Central memory CD4-positive, alpha-beta T cell (primary cell): ENCODE measurements around the gene LY6G5B.

ENCODE experiments used
- DNase-seq: peaks from one replicate; pipeline ENCODE4 v3.0.0; 2022

LY6G5B gene

DNA sequence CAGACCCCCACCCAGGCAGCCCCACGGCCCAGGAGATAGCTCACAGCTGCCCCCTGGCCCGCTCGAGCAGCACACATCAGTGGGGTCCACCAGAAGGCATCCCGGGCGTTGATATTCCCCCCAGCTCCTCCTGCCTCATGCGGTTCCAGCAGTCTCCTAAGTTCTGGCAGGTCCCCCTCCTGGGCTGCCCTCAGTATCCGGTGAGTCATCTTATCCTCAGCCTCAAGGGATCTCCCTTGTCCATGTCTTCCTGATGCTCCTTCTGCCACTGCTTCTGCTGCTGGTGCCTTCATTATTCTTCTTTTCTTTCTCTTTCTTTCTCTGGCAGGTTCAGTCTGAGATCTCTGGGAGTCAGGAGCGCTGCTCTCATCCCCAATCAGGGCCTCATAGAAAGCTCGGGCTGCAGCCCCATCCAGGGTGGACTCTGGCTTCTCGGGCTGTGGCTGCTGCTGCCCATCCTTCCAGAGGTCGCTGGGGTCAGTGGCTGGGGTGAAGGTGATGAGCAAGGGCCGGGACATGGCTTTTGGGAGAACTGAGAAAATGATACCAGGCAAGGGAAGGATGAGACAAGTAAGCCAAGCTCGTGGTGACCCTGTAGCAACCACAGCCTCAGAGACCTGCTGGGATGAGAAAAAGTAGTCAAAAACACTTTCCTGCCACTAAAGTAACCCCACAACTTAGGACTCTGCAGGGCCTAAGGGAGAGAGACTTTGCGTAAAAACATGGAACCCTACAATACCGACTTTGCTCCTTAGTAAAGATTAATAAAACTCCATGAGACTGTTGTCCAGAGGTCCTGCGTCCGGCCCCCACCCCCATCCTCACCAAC, 5.6 kb upstream of the LY6G5B start:
- no peak for DNase-seq

DNA sequence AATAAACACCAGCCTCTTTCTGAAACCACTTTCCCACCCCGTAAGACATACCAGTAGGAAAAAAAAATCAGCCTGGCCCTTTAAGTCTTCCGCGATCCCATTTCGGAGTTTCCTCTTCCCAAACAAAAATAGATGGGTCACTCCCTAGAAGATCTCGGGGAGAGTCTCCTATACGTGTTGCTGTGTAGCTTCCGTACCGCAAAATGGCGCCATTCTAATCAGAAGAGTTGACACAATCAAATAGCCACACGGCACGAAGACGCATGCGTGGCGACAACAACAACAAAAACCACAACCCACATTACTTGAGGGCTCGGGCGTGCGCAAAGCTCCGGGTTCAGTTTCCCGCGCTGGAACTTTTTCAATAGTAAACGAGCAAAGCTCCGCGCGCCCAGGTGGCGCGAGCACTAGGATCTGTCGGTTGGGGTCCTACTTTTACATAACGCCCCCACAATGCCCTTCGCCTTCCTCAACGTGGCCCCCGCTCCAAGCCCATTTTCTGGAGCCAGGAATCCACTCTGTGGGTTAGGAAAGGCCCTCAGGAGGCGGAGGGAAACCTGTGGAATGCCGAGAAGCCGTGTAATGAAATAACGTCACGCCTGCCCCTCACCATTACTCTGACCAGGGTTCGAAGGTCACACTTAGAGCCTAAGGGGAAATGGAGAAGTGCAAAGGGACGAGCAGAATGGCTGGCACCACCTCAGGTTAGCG, 4.8 kb upstream of the LY6G5B start, which contains the start of gene GPANK1:
GPANK1 (minus strand) TSS at position 208 of the 711 bp plus-strand sequence. CDS start 519 bp downstream, outside the sequence.
- DNase-seq = peak; percentile 90

DNA sequence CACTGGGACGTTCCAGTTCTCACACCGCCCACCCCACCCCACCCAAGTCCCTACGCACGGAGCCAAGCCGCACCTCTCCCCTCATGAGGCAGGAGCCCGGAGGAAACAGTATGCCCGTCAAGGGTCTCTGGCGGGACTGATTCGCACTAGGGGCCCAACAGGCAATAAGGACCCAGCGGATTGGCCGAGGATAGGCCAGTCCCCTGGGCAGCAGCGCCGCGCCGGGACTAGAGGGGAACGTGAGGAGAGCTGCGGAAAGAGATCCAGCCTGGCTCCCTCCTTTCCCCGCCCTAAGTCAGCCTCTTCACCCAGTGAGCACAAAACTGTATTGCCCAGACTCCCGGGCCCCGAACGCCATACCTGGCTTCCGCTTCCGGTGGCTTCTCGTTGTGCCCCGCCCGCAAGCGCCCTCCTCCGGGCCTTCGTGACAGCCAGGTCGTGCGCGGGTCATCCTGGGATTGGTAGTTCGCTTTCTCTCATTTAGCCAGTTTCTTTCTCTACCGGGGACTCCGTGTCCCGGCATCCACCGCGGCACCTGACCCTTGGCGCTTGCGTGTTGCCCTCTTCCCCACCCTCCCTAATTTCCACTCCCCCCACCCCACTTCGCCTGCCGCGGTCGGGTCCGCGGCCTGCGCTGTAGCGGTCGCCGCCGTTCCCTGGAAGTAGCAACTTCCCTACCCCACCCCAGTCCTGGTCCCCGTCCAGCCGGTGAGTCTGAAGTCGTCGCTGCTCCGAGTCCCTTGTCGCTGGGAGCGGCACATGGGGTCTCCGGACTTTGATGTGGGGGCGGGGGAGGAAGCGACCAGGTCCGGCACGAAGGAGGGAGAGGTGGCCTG, 4.1 kb upstream of the LY6G5B start, which contains the start of gene CSNK2B:
CSNK2B (plus strand) TSS at position 580 of the 836 bp plus-strand sequence. CDS start 752 bp downstream, outside the sequence.
- DNase-seq = peak; percentile 98

DNA sequence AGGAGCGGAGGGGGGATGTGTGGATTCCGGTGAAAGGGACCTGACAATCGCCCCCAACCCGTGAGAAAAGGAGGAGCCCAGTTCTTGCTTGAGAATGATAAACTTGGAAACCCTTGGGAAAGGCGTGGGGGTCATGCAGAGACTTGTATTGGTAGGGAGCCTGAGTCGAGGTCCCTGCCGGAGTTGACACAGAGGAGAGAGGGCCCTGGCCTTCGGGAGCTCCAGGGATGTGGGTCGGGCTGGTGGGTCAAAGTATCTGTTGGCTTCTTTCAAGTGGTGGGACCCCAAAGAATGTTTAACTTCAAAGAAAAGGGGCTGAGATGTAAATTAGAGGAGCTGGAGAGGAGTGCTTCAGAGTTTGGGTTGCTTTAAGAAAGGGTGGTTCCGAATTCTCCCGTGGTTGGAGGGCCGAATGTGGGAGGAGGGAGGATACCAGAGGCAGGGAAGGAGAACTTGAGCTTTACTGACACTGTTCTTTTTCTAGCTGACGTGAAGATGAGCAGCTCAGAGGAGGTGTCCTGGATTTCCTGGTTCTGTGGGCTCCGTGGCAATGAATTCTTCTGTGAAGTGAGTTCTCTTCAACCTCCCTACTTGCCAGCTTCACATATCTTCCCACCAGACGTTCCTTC, 3.3 kb upstream of the LY6G5B start:
- DNase-seq = no peak

DNA sequence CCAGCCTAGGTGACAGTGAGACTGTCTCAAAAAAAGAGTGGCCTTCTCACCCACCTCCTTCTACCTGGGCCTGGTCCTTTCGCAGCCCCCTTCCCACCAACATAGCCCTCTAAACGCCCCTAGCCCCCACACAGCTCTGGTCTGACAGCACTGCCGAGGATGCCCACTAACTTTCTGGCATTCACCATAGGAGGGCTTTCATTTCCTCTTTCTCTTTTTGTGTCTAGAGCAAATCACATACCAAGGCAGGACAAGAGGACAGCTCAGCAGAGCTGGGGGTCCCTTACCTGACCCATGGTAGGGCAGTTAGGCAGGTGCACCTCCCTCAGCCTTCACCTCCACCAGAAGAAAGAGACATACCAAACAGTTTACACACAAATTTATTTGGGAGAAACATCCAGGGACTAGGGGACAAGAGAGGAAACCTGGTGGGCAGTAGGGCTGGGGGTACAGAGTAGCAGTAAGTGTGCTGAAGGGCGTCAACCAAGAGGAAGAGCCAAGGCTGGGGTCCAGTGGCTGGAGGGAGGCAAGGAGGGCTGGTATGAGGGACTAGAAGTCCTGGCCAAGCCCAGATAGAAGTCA, 6.6 kb downstream of the LY6G5B start:
- DNase-seq = no peak

DNA sequence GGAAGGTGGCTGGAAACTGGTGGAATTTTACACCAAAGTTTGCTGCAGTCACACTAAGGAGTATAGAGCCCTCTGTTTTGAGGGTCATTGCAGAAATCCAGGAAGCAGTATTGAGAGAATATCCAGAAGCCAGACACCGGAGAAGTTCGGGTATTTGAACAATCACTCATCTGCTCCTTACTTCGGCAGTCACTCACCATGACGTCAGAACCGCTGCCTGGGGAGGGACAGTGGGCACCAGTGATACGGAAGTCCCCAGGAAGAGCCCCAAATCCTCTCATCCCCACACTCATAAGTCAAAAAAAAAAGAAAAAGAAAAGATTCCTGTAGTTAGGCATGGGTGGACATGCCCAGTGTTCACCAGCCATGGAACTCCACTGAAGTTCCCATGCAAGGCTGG, 7.1 kb downstream of the LY6G5B start:
- no peak for DNase-seq

DNA sequence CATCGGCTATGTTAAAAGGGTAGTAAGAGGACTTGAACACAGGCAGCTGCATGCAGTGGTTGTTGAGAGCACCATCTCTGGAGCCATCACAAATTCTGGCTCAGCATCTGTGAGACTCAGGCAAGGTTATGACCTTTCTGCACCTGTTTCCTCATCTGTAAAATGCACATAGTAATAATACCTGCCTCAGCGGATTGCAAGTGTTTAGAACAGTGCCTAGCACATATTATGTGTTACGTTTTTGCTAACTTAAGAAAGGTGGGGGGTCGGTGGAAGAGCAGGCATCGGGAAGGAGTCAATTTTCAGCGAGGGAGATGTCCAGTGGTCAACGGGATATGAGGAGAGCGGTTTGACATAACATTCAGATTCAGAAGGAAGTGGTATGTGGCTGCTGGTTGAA, 8.2 kb downstream of the LY6G5B start:
- DNase-seq = no peak

DNA sequence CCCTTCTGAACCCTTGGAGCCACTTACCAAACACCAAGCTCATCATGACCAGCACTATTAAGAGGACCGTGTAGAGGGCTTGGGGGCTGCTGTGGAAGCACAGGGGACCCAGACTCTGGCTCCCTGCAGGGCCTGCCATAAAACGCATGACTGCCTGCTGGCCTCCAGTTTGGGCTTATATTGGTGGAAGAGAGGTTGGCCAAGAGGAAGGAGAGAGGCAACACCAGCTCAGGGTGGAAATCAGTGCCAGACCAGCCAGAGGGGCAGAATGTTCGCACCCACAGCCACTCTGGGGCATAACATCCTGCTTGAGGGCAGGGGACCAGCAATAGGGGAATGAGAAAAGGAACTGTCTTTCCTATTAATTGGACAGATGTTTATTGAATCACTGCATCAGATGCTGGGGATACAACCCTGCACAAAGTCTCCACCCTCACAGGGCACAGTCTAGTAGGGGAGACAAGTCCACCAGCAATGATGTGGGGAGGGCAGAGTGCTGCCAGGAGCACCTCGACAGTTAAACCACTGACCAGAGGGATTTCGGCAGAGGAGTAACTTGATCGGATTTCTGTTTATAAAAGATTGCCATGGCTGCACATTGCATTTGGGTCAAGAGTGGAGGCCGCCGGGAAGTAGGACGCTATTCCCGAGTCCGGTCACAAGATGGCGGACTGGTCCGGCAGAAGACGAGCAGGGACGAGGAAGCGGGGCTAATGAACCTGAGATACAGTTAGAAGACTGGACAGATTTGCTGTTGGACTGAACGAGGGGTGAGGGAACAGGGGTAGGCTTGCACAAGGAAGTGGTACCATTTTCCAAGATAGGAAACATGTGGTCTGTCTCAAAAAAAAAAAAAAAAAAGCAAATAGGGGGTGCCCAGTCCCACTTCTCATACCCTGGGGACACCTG, 10.7 kb downstream of the LY6G5B start, which contains the start of gene LY6G5C:
LY6G5C (minus strand) TSS at position 842 of the 909 bp plus-strand sequence; CDS start at position 148, 694 bp downstream.
- DNase-seq = peak; percentile 33

DNA sequence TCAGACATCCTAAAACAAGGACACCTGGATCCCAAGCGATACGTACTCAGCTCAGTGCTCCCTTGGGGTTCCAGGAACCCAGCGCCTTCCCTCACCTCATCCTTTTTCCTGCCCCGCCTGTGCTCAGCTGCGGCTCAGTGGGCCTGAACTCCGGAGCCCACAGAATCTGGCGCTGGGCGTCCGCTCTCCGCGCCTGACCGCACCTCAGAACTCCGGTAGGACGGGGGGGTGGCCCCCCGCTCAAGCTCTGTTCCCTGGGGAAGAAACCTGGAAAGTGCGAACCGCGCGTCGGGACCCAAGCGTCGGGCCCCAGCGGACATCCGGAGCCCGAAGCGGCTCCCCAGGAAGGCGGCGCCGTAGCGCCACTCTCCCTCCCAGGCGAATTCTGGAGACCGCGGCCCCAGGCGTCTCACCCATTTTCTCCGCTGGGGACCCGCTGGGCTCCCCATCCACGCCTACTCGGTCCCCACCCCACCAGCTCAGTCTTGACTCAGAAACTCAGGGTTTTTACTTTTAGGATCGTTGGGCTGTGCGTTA, 11.4 kb downstream of the LY6G5B start:
- peak; percentile 34 for DNase-seq

DNA sequence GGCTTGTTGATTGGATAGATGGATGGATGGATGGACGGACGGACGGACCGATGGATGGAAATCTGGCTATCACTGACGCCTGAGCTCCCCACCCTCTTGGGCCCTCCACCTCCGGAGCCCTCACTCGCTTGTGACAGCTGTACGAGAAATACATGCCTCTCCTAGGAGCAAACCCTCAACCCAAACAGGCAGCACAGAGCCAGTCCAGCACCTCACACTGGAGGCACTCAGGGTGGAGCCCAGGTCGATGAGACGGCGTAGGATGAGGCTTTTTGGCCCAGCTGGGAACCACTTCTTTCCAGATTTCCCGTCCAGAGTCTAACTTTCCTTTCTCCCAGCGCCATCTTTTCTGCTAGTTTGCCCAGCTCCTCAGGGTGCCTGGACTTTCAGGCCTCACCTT, 13.8 kb downstream of the LY6G5B start:
- no peak for DNase-seq

DNA sequence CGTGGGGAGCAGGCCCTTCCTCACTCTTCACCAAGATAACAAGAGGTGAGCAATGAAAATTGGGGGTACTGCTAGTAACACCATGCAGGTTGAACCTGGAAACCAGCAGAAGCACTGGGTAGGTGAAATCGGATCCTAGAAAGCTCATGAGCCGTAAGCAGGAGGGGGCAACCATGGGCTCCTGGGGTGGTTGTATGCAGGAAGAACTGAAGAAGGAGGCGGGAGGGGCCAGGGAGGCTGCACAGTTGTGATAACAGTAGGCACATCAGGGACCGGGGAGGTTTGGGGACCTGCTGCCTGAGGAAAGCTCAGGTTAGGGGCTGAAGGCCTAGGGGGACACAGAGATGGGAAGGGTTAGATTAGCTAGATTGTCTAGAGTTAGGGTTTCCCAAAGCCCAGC, 16.7 kb downstream of the LY6G5B start:
- DNase-seq = no peak

DNA sequence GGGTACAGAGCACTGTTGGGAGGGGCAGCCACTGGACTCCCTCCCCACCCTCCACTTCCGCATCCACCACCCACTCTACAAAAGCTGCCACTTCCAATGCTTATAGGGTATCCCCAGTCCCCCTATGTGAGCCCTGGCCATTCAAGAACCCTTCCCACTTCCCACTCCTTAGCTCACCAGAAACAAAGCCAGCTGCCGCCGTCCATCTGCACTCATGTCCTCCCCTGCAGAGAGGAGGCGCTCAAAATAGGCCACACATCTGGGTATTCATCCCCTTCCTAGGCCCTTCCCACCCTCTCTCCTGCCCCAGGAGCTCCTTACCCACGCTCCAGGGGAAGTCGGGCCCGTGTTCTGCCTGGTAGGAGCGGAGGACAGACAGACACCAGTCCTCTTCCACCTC, 17.5 kb downstream of the LY6G5B start:
- DNase-seq = no peak

DNA sequence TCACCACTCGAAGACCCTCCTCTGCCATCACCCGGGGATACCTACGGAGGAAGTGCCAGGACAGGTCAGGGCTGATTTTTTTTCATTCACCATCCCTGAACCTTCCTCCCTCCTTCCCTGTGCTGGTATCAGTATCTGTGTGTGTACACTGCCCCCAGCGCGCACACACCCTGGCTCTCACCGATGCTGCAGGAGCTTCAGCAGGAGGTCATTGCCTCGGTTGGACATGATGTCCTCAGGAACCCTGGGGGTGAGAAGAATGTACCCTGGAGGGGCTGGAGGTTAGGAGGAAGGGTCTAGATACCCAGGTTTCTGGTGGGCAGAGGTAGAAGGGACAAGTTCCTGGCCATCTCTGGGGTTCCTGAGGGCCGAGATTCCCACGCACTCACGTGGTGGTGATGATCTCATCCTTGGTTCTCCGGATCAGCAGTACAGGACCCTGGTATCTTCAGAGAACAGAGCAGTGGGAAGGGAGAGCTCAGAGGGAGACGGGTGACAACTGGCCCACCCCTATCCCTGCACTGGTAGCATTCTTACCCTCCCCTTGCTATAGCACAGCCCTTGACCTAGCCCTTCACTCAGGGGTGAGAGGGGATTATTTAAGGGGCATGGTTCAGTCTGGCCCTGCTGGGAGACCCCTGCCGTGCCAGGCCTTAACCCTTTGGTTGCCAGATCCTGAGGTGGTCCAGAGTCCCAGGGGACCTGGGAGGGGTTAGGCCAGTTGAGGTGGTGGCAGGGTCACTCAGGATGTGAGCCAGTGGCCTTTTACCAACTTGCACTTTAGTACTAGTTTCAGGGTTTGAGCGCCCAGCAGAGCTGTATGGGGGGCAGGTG, 18.3 kb downstream of the LY6G5B start:
- DNase-seq = no peak

DNA sequence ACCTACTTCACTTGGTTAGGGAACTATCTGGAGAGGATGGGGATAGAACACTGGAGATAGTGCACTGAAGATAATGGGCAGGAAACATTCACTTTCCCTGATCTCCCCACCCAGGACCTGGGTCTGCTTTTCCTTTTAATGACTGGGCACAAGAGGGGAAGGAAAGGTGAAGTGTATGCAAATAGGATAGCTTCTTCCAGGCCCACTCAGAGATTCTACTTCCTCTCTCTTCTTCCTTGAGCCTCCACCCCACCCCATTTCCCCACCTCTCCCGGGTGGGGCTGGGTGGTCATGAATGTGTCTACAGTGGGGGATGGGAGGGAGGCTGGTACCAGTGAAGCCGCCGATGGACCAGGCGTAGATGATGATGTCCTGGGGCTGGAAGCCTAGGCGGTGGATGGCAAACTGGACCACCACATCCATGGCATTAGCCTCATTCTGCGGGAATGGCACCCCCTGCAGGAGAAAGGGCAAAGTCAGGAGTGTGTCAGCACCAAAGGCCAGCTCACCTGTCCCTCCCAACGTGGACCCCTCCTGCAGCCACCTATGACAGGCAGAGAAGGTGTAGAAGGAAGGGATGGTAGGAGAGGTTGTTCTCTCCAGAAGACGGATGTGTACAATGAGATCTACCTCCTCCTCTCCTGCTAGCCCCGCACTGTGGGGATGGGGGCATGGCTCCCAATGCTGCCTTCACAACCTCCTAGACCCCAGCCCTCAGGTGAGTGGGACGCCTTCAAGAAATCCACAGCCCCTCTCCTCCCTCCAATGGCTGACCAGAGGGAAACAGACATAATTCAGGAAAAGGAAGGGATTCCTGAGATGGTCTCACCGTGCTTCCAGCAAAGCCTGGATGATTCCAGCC, 19.7 kb downstream of the LY6G5B start:
- DNase-seq = no peak

DNA sequence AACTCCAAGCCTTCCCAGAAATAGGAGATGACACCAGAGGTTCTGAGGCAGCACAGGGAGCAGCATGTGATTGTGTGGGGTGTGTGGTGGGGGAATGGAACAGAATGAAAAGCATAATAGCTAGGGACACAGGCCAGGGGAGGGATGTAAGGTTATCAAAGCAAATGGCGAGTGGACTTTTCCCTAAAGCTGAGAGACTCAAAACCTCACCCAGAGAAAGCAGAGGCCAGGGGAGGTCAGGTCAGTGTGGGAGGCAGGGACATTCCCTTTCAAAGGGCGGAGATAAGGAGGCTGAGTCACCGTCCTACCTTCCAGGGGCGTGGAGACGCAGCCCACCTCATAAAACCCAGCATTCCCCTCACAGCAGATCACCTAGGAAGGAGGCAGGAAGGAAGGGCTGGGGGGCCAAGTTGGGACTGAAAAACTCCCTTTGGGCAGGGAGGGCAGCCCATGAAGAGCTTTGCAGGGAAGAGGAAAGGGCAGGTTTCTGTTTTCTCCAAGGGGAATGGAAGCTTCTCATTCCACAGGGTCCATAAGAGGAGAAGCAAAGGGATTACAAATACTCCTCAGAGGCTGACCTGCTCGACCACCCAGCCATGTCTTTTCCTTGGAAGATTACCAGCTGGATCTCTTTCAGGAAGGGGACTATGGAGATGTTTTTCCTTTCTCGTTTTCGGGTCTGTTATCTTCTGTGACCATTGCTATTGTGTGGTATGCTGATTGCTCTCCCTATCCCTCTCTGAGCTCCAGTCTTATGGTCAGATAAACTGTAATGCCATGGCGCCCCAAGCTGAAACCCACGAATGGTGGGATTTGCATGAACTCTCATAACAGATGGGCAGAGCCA, 20.7 kb downstream of the LY6G5B start:
- DNase-seq = no peak

DNA sequence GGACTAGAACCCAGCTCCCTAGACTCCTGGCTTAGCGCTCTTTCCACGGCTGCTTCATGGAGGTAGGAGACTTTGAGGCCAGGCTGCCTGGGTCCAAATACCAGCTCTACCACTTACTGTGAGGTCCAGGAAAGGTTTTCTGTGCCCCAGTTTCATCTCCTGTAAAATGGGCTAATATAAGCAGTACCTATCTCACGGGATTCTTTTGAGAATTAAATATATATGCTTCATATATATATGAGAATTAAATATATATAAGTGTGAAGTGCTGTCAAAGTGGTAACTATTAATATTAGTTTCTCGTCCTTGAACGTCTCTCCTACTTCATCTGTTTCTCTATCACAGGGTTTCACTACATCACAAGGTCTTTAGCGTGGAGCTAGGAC, 21.3 kb downstream of the LY6G5B start:
- no peak for DNase-seq

DNA sequence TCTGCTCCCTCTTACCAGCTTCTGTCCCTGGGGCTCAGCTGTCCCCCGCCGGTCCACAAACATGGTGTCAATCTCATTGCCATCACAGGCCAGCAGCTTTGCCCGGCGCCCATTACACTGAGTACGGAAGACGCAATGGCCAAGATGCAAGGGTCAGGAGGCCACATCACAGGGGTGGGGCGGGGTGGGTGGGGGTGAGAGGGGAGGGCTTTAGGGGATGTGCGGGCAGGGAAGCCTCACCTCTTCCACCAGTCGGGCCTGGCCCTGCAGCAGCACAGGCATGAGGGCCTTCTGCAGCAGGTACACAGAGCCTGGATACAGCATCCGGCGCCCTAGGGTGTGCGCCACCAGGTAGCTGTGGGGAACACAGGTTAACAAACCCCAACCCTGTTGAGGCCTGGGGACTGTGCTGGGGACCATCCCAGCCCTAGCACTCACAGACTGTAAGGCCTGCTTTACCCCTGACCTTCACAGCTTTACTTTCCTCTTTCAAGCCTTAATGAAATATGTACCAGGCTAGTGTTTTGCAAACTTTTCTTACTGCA, 21.9 kb downstream of the LY6G5B start:
- DNase-seq = no peak
